ENCODE measurements around the gene NDUFAF5.

- TF ChIP-seq, protein P1, sequence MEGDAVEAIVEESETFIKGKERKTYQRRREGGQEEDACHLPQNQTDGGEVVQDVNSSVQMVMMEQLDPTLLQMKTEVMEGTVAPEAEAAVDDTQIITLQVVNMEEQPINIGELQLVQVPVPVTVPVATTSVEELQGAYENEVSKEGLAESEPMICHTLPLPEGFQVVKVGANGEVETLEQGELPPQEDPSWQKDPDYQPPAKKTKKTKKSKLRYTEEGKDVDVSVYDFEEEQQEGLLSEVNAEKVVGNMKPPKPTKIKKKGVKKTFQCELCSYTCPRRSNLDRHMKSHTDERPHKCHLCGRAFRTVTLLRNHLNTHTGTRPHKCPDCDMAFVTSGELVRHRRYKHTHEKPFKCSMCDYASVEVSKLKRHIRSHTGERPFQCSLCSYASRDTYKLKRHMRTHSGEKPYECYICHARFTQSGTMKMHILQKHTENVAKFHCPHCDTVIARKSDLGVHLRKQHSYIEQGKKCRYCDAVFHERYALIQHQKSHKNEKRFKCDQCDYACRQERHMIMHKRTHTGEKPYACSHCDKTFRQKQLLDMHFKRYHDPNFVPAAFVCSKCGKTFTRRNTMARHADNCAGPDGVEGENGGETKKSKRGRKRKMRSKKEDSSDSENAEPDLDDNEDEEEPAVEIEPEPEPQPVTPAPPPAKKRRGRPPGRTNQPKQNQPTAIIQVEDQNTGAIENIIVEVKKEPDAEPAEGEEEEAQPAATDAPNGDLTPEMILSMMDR (IDR thresholded peaks at IDR 0.05) = no peak
- TF ChIP-seq POLR2A (IDR thresholded peaks at IDR 0.05) (no peak), POLR2AphosphoS5 (IDR thresholded peaks at IDR 0.05) (no peak), EP300 (IDR thresholded peaks at IDR 0.05) (no peak)
Observed at GRCh38 chr20:13758884-13759283, 25.9 kb upstream of the NDUFAF5 start.

All from upper lobe of left lung (tissue), 4 donors.